WTC11 (cell line): Measurements from ENCODE around the gene SPACA7.

Experiments
- ESRRA ChIP-seq: sonication (generic); formaldehyde crosslinking; IDR thresholded peaks from 2 replicates; pipeline ENCODE4 v1.8.1; 2022; ENCODE audit warnings: mild to moderate bottlenecking, missing genetic modification reagents, borderline replicate concordance
- ETV6 ChIP-seq: sonication (generic); formaldehyde crosslinking; IDR thresholded peaks from 2 replicates; pipeline ENCODE4 v1.8.1; 2022; ENCODE audit warnings: mild to moderate bottlenecking, missing genetic modification reagents
- FOXK1 ChIP-seq: sonication (generic); formaldehyde crosslinking; IDR thresholded peaks from 2 replicates; pipeline ENCODE4 v1.8.0; 2022; ENCODE audit warnings: mild to moderate bottlenecking, moderate library complexity, missing genetic modification reagents
- GRHL2 ChIP-seq: fragments of 250-450 bp; sonication (Bioruptor Pico); IDR thresholded peaks from 2 replicates; pipeline ENCODE4 v1.8.0; 2022; ENCODE audit warnings: mild to moderate bottlenecking, moderate library complexity; ENCODE audit not compliant: insufficient replicate concordance, severe bottlenecking
- PRDM15 ChIP-seq: sonication (generic); formaldehyde crosslinking; IDR thresholded peaks from 2 replicates; pipeline ENCODE4 v1.8.0; 2022; ENCODE audit warnings: missing genetic modification reagents
- TP53 ChIP-seq: sonication (generic); formaldehyde crosslinking; IDR thresholded peaks from 2 replicates; pipeline ENCODE4 v1.8.1; 2023; ENCODE audit warnings: mild to moderate bottlenecking, missing genetic modification reagents
- ZNF121 ChIP-seq: sonication (generic); formaldehyde crosslinking; IDR thresholded peaks from 2 replicates; pipeline ENCODE4 v1.8.0; 2023; ENCODE audit warnings: missing genetic modification reagents
- ZNF512 ChIP-seq: sonication (generic); formaldehyde crosslinking; IDR thresholded peaks from 2 replicates; pipeline ENCODE4 v1.8.1; 2022; ENCODE audit warnings: missing genetic modification reagents, borderline replicate concordance
- TF ChIP-seq, protein P1 (sequence below): fragments of 200-600 bp; IDR thresholded peaks from 2 replicates; pipeline ENCODE4 v1.8.0; 2022; ENCODE audit warnings: antibody characterized with exemption
- TF ChIP-seq, protein P2 (sequence below): sonication (generic); formaldehyde crosslinking; conservative IDR thresholded peaks from 2 replicates; pipeline ENCODE4 v1.8.1; 2022; ENCODE audit warnings: mild to moderate bottlenecking, missing genetic modification reagents
- TF ChIP-seq, protein P3 (sequence below): sonication (generic); formaldehyde crosslinking; IDR thresholded peaks from 2 replicates; pipeline ENCODE4 v1.8.0; 2022; ENCODE audit warnings: mild to moderate bottlenecking, missing genetic modification reagents
- TF ChIP-seq, protein P4 (sequence below): sonication (generic); formaldehyde crosslinking; IDR thresholded peaks from 2 replicates; pipeline ENCODE4 v1.8.1; 2022; ENCODE audit warnings: mild to moderate bottlenecking, missing genetic modification reagents, moderate library complexity, borderline replicate concordance

GRCh38 chr13:112328936-112329335 is 47.2 kb upstream of the SPACA7 start:
- TF ChIP-seq GRHL2 (CRISPR knock-in tag): no peak
- TF ChIP-seq, protein P1, sequence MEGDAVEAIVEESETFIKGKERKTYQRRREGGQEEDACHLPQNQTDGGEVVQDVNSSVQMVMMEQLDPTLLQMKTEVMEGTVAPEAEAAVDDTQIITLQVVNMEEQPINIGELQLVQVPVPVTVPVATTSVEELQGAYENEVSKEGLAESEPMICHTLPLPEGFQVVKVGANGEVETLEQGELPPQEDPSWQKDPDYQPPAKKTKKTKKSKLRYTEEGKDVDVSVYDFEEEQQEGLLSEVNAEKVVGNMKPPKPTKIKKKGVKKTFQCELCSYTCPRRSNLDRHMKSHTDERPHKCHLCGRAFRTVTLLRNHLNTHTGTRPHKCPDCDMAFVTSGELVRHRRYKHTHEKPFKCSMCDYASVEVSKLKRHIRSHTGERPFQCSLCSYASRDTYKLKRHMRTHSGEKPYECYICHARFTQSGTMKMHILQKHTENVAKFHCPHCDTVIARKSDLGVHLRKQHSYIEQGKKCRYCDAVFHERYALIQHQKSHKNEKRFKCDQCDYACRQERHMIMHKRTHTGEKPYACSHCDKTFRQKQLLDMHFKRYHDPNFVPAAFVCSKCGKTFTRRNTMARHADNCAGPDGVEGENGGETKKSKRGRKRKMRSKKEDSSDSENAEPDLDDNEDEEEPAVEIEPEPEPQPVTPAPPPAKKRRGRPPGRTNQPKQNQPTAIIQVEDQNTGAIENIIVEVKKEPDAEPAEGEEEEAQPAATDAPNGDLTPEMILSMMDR: no peak
- TF ChIP-seq PRDM15 (CRISPR knock-in tag): no peak
- TF ChIP-seq, protein P2, sequence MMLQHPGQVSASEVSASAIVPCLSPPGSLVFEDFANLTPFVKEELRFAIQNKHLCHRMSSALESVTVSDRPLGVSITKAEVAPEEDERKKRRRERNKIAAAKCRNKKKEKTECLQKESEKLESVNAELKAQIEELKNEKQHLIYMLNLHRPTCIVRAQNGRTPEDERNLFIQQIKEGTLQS (CRISPR knock-in tag): no peak
- TF ChIP-seq TP53 (CRISPR knock-in tag): no peak
- no peak for TF ChIP-seq ETV6
- TF ChIP-seq, protein P3, sequence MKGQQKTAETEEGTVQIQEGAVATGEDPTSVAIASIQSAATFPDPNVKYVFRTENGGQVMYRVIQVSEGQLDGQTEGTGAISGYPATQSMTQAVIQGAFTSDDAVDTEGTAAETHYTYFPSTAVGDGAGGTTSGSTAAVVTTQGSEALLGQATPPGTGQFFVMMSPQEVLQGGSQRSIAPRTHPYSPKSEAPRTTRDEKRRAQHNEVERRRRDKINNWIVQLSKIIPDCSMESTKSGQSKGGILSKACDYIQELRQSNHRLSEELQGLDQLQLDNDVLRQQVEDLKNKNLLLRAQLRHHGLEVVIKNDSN (CRISPR knock-in tag): no peak
- TF ChIP-seq FOXK1: no peak
- no peak for TF ChIP-seq ESRRA
- no peak for TF ChIP-seq ZNF512 (CRISPR knock-in tag)
- TF ChIP-seq, protein P4, sequence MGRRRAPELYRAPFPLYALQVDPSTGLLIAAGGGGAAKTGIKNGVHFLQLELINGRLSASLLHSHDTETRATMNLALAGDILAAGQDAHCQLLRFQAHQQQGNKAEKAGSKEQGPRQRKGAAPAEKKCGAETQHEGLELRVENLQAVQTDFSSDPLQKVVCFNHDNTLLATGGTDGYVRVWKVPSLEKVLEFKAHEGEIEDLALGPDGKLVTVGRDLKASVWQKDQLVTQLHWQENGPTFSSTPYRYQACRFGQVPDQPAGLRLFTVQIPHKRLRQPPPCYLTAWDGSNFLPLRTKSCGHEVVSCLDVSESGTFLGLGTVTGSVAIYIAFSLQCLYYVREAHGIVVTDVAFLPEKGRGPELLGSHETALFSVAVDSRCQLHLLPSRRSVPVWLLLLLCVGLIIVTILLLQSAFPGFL (CRISPR knock-in tag): no peak
- no peak for TF ChIP-seq ZNF121
